Eye (tissue), 1 donor: ENCODE results near the gene ADAM8.

Experiments
- DNase-seq: peaks from one replicate; pipeline ENCODE4 v3.0.0-alpha.2; 2015

The ADAM8 gene

DNA sequence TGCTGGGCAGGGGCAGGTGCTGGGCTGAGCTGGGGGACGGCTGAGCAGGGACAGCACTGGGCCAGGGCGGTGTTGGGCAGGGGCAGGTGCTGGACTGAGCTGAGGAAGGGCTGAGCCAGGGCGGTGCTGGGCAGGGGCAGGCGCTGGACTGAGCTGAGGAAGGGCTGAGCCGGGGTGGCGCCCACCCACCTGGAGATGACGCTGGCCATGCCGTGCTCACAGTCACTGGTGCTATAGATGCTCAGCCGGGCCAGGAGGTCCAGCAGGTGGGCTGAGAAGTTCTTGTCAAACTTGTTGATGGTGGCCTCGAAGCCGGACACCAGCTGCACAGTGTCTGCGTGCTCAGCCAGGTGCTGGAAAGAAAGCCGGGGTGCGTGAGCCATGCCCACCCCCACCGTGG is 4.4 kb upstream of the ADAM8 start:
- no peak for DNase-seq

DNA sequence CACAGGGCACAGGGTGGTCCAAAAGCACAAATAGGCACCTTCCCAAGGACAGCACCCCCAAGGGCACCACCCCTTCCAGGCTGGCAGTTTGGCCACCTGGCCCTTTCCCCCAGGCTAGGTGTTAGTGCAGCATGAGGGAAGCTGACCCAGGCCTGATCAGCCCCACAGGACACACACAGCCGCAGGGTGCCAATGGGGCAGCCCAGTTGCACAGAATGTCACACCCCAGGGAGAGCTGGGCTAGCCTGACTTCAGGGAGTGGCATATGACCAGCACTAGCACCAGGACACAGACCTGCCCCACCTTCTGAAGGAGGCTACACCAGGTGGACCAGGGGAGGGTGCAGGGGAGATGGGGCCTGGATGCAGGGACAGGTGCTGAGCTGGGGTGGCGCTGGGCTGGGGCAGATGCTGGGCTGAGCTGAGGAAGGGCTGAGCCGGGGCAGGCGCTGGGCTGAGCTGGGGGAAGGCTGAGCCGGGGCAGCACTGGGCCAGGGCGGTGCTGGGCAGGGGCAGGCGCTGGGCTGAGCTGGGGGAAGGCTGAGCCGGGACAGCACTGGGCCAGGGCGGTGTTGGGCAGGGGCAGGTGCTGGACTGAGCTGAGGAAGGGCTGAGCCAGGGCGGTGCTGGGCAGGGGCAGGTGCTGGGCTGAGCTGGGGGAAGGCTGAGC is 3.9 kb upstream of the ADAM8 start:
- no peak for DNase-seq

- no peak for DNase-seq
These were observed 2.9 kb upstream of the ADAM8 start for GRCh38 chr10:133279326-133280226.

DNA sequence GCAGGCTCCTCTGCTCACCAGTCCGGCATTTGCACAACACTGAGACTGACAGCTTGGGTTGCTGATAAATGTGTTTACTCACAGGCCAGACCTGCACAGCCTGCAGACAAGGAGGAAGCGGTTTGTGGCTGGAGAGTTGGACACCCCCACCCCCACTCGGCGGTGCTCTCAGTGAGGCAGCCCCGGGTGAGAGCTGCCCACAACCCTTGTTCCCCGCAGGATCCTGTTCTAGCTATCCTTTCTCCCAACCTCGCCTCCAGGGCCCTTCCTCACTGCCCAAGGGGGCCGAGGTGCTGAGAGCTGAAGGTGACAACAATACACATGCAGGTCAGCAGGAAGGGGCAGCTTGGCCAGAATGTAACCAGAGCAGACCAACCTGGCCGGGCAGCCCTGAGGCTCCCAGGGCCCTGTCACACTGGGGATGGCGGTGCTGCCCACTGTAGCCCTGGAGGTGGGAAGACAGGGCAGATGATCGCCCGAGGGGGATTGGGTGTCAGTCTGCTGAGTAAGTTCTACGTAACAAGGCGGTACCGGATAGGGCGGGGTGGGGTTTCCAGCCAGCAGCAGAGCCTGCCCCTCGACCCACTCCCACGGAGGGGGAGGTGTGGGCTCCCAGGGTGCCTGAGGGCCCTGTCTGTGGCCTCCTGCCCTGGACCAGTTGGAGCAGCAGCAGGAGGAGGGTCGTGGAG is 2.1 kb upstream of the ADAM8 start:
- no peak for DNase-seq

GRCh38 chr10:133277993-133278576 is 1.4 kb upstream of the ADAM8 start:
- no peak for DNase-seq

- DNase-seq, result no peak
These were observed 767 bp upstream of the ADAM8 start for GRCh38 chr10:133277277-133277992.

DNA sequence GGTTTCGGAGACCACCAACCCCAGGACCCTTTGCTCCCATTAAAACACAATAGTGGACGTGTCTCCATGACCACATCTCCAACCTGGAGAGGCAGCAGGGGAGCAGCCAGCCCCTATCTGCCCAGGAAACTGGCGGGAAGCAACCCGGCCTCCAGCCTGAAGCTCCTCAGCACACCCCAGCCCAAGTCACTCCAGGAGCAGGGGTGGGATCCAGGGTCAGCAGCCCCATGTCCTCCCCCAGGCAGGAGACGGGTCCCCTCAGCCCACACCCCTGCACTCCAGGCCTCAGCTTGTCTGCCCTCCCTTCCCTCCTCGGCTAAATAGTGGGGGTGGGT is 601 bp downstream of the ADAM8 start:
- DNase-seq, result no peak

- DNase-seq, result peak; percentile 30
These were observed 980 bp downstream of the ADAM8 start for GRCh38 chr10:133275684-133276092.

DNA sequence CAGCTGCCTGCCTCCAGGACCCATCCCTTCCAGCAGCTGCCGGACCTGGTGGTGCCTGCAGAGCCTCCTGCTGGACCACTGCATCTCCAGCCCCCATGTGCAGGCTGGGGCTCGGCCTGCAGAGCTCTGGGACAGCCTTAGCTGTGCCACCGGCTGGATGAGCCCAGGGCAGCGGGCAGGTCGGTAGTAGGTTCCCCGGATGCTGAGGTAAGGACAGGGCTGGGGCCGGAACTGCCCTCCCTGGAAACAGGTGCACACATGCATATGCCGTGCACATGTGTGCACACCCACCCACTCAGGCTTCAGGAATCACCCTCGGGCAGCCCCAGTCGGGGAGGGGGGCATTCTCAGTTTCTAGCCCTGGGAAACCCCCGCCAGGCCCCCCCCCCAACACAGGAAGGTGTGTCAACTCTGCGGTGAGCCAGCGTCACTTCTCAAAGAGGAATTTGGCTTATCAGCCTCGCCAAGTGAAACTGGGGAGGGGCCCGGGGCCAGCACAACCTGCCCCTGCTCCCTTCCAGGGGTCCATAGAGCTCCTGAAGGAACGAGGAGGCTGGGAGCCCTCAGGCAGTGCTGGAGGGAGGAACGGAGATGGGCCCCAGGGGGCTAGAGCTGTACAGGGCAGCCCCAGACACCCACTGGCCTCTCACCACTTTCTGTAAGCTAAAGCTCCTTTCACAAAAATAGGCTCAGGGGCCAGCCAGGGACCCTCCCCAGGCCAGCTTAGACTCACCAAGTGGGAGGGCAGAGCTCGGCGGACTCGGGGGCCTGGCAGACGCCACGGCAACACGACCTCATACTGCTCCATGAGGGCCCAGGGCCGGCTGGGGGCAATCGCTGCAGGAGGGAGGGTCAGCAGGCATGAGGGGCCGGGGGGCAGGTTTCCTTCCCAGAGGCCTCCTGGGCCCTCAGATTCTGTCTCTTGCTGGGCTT is 1.7 kb downstream of the ADAM8 start:
- DNase-seq, result peak; percentile 27

DNA sequence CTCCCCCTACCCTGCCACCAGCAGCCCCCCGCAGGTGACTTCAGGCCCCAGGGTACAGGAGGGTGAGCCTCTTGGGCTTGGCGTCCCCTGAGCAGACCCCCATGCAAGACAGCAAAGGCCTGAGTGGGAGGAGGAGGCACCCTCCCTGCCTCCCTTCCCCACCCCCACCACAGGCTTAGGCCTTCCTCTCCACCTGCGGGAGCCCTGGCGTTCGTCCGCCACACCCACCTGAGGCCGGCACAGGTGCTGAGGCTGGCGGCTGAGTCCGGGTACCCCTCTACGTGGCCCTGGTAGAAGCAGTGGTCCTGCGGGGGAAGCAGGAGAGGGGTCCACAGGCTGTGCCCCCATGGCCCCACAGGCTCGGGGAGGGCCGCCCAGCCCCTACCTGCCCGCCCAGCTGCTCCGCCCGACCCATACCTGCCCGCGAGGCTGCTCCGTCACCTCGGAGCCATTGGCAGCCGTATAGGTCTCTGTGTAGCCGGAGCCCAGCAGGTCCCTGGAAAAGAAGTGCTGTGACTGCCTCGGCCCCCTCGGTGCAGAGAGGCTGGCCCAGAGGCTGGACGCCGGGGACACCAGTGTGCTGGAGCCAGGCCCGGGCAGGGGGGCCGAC is 3.0 kb downstream of the ADAM8 start:
- DNase-seq, result no peak

GRCh38 chr10:133272964-133273420 is 3.7 kb downstream of the ADAM8 start:
- no peak for DNase-seq

- DNase-seq, result no peak
These were observed 4.2 kb downstream of the ADAM8 start for GRCh38 chr10:133272301-133272963.

DNA sequence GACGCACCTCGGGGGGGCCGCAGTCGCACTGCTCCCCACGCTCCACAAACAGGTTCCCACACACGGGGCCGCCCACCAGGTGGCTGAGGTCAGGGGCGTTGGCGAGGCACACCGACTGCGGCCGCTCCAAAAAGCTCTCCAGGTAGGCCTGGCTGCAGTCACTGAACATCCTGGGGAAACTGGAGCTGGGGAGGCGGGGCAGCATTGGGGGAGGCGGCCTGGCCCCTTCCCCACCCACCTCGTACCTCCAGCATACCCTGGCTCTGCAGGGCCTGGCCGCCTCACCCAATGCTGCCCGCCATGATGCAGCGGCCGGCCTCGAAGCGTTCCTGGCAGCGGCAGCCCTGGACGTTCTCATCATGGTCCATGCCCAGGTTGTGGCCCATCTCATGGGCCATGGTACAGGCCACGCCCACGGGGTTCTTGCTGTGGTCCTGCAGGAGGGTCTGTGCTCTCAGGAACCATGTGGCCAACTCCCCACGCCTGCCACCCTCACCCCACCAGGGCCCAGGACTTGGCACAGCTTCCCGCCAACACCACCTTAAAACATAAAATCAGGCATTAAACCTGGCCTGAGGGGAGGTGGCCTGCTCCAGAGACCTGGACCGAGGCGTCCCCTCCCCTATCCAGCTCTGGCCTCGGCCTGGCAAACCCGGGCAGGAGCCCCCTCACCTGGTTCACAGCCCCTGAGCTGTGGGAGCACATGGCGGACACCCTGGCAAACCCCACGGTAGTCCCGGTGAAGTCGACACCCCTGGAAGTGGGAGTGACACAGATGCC is 5.0 kb downstream of the ADAM8 start:
- no peak for DNase-seq

GRCh38 chr10:133270773-133271297 is 5.8 kb downstream of the ADAM8 start:
- no peak for DNase-seq

- DNase-seq, result no peak
These were observed 6.5 kb downstream of the ADAM8 start for GRCh38 chr10:133270204-133270603.

DNA sequence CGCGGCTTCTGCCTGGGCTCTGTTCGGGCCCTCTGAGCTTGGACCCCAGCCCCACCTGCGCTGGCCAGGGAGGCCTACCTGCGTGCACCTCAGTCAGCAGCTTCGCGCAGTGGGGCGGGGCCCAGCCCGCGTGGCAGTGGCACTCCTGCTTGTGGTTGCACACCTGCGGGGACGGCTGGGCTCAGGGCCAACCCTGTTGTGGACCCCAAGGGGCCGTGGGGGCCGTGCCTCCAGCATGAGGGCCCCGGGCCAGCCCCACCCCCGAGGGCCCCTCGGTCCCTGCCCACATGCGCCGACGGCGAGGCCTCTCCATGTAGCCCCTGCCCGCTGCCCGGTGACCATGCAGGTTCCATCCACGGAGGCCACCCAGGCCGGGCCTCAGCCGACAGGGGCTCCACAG is 7.3 kb downstream of the ADAM8 start:
- DNase-seq, result no peak

DNA sequence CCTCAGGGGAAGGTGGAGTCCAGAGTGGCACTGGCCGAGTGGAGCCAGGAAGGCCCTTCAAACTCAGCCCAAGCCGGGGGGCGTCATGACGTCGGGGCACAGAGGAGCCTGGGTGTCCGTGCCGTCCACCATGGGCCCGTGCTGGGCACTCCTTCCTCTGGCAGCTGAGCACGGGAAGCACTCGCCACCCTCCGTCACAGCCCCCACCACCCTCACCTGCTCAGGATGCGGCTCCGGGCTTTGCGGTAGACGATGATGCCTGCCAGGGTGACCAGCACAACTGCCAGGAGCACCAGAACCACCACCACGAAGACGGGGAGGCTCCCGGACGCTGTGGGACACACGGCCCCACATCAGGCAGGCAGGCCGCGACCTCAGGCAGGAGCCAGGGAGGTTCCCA is 8.1 kb downstream of the ADAM8 start:
- DNase-seq, result no peak

- DNase-seq, result no peak
These were observed 8.8 kb downstream of the ADAM8 start for GRCh38 chr10:133267829-133268228.

- DNase-seq, result no peak
These were observed 9.4 kb downstream of the ADAM8 start for GRCh38 chr10:133267293-133267692.
